HepG2 (cell line): ENCODE data around the gene ADGRL2. TPM values are rescaled to one million over a fixed set of nuclear protein-coding genes. Genes with fewer than 3 reads are reported as not detected.
A peak's percentile ranks its signal among the peaks of the same experiment; 100 is the strongest.

Experiments used
- CBFB ChIP-seq: sonication (generic); formaldehyde crosslinking; IDR thresholded peaks from 2 replicates; pipeline ENCODE4 v1.4.0; 2020; ENCODE audit warnings: missing genetic modification reagents
- HMGXB4 ChIP-seq, 2 experiments: sonication (generic) in 1 of 2; formaldehyde crosslinking in 1 of 2; IDR thresholded peaks; 2 replicates each; pipeline versions ENCODE4 v1.4.0 to v1.6.1; 2018 to 2020; ENCODE audit warnings: missing genetic modification reagents in 2 of 2, borderline replicate concordance in 1 of 2, low read depth in 1 of 2, mild to moderate bottlenecking in 1 of 2, missing biosample characterization in 1 of 2
- LCORL ChIP-seq, 2 experiments: fragments of 450-650 bp in 1 of 2; sonication (generic) in 1 of 2; formaldehyde crosslinking in 1 of 2; IDR thresholded peaks; 2 replicates each; pipeline versions ENCODE4 v1.5.0 to v1.6.1; 2017 to 2020; ENCODE audit warnings: antibody characterized with exemption in 1 of 2, missing genetic modification reagents in 1 of 2
- SOX6 ChIP-seq, 2 experiments: fragments of 450-650 bp in 1 of 2; sonication (generic) in 1 of 2; formaldehyde crosslinking in 1 of 2; IDR thresholded peaks; 2 replicates each; pipeline versions ENCODE4 v1.4.0 to v1.6.1; 2017 to 2020; ENCODE audit warnings: antibody characterized with exemption in 1 of 2, mild to moderate bottlenecking in 1 of 2, missing genetic modification reagents in 1 of 2
- ZFX ChIP-seq: sonication (generic); formaldehyde crosslinking; IDR thresholded peaks from 2 replicates; pipeline ENCODE4 v1.4.0; 2020; ENCODE audit warnings: mild to moderate bottlenecking, low read depth, missing genetic modification reagents, moderate library complexity
- ZNF768 ChIP-seq: sonication (generic); formaldehyde crosslinking; IDR thresholded peaks from 2 replicates; pipeline ENCODE4 v1.4.0; 2020; ENCODE audit warnings: missing genetic modification reagents
- polyA plus RNA-seq, 8 experiments: library from polyadenylated mRNA; depleted of rRNA in 3 of 8; stranded (reverse) in 7 of 8; unstranded in 1 of 8; fragments of >200 nt; fragmentation: Illumina TruSeq in 4 of 8; extraction: Trizol in 4 of 8; gene quantifications; 2 replicates each; pipeline versions ENCODE4 v1.2.1 to v1.2.3, GENCODE V29; 2011 to 2016; ENCODE audit warnings: low read depth in 4 of 8, missing spikeins in 1 of 8, mixed read lengths in 1 of 8; ENCODE audit not compliant: insufficient read depth in 1 of 8
- total RNA-seq, 5 experiments: library from RNA; depleted of rRNA; stranded (reverse); fragments of >200 nt; fragmentation: Illumina TruSeq; extraction: Trizol; gene quantifications; 2 replicates each; pipeline ENCODE4 v1.2.3, GENCODE V29; 2016; ENCODE audit warnings: low read depth in 1 of 5
- TF ChIP-seq, protein P1 (sequence below): sonication (generic); formaldehyde crosslinking; IDR thresholded peaks from 2 replicates; pipeline ENCODE4 v1.4.0; 2020; ENCODE audit warnings: missing genetic modification reagents
- TF ChIP-seq, protein P2 (sequence below): sonication (generic); formaldehyde crosslinking; IDR thresholded peaks from 2 replicates; pipeline ENCODE4 v1.4.0; 2020; ENCODE audit warnings: mild to moderate bottlenecking, missing genetic modification reagents, borderline replicate concordance
- TF ChIP-seq, protein P3 (sequence below): sonication (generic); formaldehyde crosslinking; IDR thresholded peaks from 2 replicates; pipeline ENCODE4 v1.5.1; 2020; ENCODE audit warnings: mild to moderate bottlenecking, missing genetic modification reagents, moderate library complexity

Gene ADGRL2
- total and polyA plus RNA-seq, 2 of the 13 experiments (the other 11 are each of a cell fraction or from before 2014, with no cell fraction given) = 15.3 to 31.6 TPM

DNA sequence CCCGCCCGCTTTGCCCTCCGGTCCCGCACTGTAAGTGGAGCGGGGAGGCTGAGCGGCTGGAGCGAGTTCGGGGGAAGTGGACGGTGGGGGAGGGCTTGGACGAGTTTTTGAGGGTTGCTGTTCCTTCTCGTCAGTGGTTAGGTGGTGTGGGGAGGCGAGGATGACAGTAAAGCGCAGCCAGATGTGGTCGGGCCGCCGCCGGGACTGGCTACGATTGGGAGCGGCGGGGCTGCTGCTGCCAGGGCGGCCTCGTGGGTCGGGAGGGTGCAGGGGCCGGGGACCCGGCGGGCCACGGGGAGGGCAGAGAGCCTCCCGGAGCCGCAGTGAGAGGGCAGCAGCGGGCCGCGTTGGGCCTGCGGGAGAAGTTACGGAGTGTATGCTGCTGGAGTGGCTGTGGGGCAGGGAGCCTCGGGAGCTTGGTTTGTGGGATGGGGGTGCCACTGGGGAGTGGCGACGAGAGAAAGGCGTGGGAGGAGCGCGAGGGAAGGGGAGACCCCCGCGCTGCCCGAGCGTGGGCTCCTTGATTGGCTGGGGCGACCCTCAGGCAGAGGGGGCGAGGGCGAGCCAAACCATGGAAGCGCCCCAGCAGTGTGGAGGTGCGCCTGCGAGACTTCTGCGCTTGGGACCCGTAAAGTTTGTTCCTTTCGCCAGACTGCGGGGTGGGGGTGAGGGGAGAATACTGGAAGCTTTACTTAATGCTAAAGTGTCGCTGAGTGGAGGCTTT, 2.1 kb downstream of the ADGRL2 start (continued):
- TF ChIP-seq, protein P1, sequence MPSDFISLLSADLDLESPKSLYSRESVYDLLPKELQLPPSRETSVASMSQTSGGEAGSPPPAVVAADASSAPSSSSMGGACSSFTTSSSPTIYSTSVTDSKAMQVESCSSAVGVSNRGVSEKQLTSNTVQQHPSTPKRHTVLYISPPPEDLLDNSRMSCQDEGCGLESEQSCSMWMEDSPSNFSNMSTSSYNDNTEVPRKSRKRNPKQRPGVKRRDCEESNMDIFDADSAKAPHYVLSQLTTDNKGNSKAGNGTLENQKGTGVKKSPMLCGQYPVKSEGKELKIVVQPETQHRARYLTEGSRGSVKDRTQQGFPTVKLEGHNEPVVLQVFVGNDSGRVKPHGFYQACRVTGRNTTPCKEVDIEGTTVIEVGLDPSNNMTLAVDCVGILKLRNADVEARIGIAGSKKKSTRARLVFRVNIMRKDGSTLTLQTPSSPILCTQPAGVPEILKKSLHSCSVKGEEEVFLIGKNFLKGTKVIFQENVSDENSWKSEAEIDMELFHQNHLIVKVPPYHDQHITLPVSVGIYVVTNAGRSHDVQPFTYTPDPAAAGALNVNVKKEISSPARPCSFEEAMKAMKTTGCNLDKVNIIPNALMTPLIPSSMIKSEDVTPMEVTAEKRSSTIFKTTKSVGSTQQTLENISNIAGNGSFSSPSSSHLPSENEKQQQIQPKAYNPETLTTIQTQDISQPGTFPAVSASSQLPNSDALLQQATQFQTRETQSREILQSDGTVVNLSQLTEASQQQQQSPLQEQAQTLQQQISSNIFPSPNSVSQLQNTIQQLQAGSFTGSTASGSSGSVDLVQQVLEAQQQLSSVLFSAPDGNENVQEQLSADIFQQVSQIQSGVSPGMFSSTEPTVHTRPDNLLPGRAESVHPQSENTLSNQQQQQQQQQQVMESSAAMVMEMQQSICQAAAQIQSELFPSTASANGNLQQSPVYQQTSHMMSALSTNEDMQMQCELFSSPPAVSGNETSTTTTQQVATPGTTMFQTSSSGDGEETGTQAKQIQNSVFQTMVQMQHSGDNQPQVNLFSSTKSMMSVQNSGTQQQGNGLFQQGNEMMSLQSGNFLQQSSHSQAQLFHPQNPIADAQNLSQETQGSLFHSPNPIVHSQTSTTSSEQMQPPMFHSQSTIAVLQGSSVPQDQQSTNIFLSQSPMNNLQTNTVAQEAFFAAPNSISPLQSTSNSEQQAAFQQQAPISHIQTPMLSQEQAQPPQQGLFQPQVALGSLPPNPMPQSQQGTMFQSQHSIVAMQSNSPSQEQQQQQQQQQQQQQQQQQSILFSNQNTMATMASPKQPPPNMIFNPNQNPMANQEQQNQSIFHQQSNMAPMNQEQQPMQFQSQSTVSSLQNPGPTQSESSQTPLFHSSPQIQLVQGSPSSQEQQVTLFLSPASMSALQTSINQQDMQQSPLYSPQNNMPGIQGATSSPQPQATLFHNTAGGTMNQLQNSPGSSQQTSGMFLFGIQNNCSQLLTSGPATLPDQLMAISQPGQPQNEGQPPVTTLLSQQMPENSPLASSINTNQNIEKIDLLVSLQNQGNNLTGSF (CRISPR knock-in tag) = no peak
- TF ChIP-seq, protein P2, sequence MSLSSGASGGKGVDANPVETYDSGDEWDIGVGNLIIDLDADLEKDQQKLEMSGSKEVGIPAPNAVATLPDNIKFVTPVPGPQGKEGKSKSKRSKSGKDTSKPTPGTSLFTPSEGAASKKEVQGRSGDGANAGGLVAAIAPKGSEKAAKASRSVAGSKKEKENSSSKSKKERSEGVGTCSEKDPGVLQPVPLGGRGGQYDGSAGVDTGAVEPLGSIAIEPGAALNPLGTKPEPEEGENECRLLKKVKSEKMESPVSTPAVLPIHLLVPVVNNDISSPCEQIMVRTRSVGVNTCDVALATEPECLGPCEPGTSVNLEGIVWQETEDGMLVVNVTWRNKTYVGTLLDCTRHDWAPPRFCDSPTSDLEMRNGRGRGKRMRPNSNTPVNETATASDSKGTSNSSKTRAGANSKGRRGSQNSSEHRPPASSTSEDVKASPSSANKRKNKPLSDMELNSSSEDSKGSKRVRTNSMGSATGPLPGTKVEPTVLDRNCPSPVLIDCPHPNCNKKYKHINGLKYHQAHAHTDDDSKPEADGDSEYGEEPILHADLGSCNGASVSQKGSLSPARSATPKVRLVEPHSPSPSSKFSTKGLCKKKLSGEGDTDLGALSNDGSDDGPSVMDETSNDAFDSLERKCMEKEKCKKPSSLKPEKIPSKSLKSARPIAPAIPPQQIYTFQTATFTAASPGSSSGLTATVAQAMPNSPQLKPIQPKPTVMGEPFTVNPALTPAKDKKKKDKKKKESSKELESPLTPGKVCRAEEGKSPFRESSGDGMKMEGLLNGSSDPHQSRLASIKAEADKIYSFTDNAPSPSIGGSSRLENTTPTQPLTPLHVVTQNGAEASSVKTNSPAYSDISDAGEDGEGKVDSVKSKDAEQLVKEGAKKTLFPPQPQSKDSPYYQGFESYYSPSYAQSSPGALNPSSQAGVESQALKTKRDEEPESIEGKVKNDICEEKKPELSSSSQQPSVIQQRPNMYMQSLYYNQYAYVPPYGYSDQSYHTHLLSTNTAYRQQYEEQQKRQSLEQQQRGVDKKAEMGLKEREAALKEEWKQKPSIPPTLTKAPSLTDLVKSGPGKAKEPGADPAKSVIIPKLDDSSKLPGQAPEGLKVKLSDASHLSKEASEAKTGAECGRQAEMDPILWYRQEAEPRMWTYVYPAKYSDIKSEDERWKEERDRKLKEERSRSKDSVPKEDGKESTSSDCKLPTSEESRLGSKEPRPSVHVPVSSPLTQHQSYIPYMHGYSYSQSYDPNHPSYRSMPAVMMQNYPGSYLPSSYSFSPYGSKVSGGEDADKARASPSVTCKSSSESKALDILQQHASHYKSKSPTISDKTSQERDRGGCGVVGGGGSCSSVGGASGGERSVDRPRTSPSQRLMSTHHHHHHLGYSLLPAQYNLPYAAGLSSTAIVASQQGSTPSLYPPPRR (CRISPR knock-in tag) = no peak
- no peak for TF ChIP-seq LCORL (IDR thresholded peaks at IDR 0.05)
- no peak for TF ChIP-seq LCORL (CRISPR knock-in tag; IDR thresholded peaks at IDR 0.05)
- peak; percentile 17; the same call in 1 of the 2 replicates for TF ChIP-seq ZFX (CRISPR knock-in tag)
- TF ChIP-seq, protein P3, sequence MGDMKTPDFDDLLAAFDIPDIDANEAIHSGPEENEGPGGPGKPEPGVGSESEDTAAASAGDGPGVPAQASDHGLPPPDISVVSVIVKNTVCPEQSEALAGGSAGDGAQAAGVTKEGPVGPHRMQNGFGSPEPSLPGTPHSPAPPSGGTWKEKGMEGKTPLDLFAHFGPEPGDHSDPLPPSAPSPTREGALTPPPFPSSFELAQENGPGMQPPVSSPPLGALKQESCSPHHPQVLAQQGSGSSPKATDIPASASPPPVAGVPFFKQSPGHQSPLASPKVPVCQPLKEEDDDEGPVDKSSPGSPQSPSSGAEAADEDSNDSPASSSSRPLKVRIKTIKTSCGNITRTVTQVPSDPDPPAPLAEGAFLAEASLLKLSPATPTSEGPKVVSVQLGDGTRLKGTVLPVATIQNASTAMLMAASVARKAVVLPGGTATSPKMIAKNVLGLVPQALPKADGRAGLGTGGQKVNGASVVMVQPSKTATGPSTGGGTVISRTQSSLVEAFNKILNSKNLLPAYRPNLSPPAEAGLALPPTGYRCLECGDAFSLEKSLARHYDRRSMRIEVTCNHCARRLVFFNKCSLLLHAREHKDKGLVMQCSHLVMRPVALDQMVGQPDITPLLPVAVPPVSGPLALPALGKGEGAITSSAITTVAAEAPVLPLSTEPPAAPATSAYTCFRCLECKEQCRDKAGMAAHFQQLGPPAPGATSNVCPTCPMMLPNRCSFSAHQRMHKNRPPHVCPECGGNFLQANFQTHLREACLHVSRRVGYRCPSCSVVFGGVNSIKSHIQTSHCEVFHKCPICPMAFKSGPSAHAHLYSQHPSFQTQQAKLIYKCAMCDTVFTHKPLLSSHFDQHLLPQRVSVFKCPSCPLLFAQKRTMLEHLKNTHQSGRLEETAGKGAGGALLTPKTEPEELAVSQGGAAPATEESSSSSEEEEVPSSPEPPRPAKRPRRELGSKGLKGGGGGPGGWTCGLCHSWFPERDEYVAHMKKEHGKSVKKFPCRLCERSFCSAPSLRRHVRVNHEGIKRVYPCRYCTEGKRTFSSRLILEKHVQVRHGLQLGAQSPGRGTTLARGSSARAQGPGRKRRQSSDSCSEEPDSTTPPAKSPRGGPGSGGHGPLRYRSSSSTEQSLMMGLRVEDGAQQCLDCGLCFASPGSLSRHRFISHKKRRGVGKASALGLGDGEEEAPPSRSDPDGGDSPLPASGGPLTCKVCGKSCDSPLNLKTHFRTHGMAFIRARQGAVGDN (CRISPR knock-in tag) = peak; percentile 51; the same call in 1 of the 2 replicates
- 0 out of 2 replicates have a peak, but pooled peaks have one; percentile 26 for TF ChIP-seq CBFB (CRISPR knock-in tag)
- TF ChIP-seq SOX6 (IDR thresholded peaks at IDR 0.05) = no peak
- TF ChIP-seq SOX6 (CRISPR knock-in tag; IDR thresholded peaks at IDR 0.05) = no peak
- peak; percentile 18; the same call in 1 of the 2 replicates for TF ChIP-seq ZNF768 (CRISPR knock-in tag)
- peak in 1 of 2 experiments; percentile 50; a peak in 1 of 4 replicates for TF ChIP-seq HMGXB4 (CRISPR knock-in tag; IDR thresholded peaks at IDR 0.05; ENCODE audit: borderline replicate concordance in 1 of 2, low read depth in 1 of 2)
- TF ChIP-seq, all 625 proteins: peak for 24
